ENCODE results near the gene MSRB1. TPM values are rescaled to one million over a fixed set of nuclear protein-coding genes. Genes with fewer than 3 reads are reported as not detected.
A peak's percentile ranks its signal among the peaks of the same experiment; 100 is the strongest.

The MSRB1 gene
- total RNA-seq, 1 donor from 2014 or later: 16.6 TPM

DNA sequence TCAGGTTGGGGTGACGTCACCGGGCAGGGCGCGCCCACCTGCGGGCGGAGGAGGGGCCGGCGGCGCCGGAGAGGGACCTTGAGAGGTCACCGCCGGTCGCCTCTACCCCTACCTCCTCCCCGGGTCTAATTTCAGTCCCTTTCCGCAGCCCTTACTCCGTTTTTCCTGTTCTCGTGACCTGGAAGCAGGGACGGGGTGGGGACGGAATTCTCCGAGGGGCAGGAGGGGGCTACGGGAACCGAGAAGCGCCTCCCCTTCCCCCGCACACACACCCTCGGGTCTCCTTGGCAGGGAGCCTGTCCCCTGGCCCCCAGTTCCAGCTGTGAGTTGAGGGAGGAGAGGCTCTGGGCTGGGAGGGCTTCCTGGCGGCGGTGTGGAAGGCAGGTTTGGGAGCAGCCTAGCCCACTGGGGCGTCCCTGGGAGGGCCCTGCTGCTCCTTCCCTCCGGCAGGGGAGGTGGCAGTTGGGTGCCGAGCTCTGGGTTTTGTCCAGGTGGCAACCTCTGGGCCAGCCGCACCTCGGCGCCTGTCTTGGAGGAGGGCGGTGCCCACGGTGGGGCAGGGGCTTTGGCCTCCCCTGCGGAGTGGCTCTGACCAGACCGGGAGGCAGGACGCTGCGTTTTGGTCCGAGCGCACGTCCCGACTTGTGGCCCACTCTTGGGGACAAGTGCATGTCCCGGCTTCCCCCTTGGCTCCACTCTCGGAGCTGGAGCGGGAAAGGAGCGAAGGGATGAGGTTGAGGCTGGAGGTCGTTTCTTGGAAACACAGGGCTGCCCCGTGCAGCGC lies 47.5 kb upstream of the MSRB1 start:
- H3K9me3 Mint-ChIP-seq: no peaks in the 10 kb centered on the region
- ATAC-seq (ENCODE audit: low read depth): no peak
- ChIA-PET CTCF (interaction anchor here (0.9 kb wide), 1 partner anchor 150 kb away, joined by 3 read pairs; no protein-coding TSS in a partner anchor), POLR2A (interaction anchor here (0.6 to 21.9 kb wide), 19 partner anchors 9 to 892 kb away, joined by 3 to 351 read pairs (median 5); partner anchors contain the start of genes EME2, FLYWCH2, MLST8 and MRPS34)
- H3K27me3 Mint-ChIP-seq: no peaks in the 10 kb centered on the region
- peak; percentile 64 for DNase-seq
- H3K4me3 Mint-ChIP-seq: peak overlapping the region; percentile 82
- H3K4me1 Mint-ChIP-seq: peaks cover 29% of the 10 kb centered on the region
- H3K27ac Mint-ChIP-seq: peak overlapping the region; percentile 88
- TF ChIP-seq, protein P1, sequence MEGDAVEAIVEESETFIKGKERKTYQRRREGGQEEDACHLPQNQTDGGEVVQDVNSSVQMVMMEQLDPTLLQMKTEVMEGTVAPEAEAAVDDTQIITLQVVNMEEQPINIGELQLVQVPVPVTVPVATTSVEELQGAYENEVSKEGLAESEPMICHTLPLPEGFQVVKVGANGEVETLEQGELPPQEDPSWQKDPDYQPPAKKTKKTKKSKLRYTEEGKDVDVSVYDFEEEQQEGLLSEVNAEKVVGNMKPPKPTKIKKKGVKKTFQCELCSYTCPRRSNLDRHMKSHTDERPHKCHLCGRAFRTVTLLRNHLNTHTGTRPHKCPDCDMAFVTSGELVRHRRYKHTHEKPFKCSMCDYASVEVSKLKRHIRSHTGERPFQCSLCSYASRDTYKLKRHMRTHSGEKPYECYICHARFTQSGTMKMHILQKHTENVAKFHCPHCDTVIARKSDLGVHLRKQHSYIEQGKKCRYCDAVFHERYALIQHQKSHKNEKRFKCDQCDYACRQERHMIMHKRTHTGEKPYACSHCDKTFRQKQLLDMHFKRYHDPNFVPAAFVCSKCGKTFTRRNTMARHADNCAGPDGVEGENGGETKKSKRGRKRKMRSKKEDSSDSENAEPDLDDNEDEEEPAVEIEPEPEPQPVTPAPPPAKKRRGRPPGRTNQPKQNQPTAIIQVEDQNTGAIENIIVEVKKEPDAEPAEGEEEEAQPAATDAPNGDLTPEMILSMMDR (IDR thresholded peaks at IDR 0.05): no peak
- H3K36me3 Mint-ChIP-seq (ENCODE audit: low read depth): peaks cover 18% of the 10 kb centered on the region
- intact Hi-C loops (cut with micrococcal nuclease): loop anchor here (5.0 kb wide), 1 partner anchor 378 kb away; the partner anchor contains the start of genes CRAMP1 and IFT140

DNA sequence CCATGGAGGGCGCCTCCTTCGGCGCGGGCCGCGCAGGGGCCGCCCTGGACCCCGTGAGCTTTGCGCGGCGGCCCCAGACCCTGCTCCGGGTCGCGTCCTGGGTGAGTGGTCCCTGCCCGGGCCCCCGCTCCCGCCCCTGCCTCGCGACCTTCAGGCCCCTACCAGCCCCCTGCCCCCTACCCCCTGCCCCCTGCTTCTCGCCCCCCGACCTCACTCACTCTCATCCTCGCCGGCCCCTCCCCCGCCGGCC lies 47.0 kb upstream of the MSRB1 start:
- H3K4me3 Mint-ChIP-seq: no peak overlapping the region
- H3K9me3 Mint-ChIP-seq: no peaks in the 10 kb centered on the region
- CTCF ChIA-PET: no interaction called here
- intact Hi-C loops (cut with micrococcal nuclease): loop anchor here (5.0 kb wide), 1 partner anchor 378 kb away; the partner anchor contains the start of genes CRAMP1 and IFT140
- peaks cover 16% of the 10 kb centered on the region for H3K36me3 Mint-ChIP-seq (ENCODE audit: low read depth)
- DNase-seq (no peak), ATAC-seq (ENCODE audit: low read depth) (no peak)
- peaks cover 32% of the 10 kb centered on the region for H3K4me1 Mint-ChIP-seq
- TF ChIP-seq, protein P1 (IDR thresholded peaks at IDR 0.05): no peak
- H3K27me3 Mint-ChIP-seq: no peaks in the 10 kb centered on the region
- no peak overlapping the region for H3K27ac Mint-ChIP-seq
- POLR2A ChIA-PET: interaction anchor here (1.2 to 21.9 kb wide), 10 partner anchors 9 to 225 kb away, joined by 3 to 351 read pairs (median 14); partner anchors contain the start of genes MLST8, MSRB1, NDUFB10 and NOXO1

DNA sequence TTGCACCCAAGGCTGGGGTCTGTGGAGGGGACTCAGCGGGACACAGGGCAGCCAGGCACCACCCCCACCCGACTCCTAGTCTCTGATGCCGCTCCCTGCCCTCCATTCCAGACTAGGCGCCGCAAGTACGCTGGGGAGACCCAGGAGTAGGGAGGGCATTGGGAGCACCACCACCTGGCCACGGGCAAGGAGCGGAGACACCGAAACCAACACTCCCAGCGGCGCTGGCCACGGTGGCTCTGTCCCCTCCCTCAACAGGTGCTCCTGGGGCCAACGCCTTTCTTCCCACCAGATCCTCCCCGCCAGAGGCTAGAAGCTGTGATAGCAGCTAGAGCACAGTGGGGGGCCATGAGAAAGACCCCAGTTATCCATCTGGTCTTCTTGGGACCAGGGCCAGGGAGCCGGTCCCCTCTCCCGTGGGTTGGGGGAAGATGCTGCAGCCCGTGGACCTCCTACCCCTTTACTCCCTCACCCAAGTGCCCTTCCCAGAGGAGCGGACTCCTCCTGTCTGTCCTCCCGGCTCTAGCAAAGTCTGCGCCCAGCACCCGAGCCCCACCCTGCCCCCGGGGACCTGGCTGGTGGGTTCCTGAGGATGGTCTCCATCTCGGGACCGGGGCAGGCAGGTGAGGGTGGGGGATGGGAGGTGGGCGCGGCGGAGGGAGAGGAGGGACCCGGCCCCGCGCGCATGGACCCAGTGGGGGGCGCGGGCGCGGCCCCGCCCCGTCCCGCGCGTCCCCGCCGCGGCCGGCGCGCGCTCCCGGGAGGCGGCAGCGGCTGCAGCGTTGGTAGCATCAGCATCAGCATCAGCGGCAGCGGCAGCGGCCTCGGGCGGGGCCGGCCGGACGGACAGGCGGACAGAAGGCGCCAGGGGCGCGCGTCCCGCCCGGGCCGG lies 46.5 kb upstream of the MSRB1 start, which contains the start of gene SYNGR3:
SYNGR3 (plus strand) TSS at position 762 of the 892 bp plus-strand sequence. CDS start 133 bp downstream, outside the sequence.
- CTCF ChIA-PET: interaction anchor here (1.9 kb wide), 1 partner anchor 14 kb away, joined by 4 read pairs; no protein-coding TSS in a partner anchor

DNA sequence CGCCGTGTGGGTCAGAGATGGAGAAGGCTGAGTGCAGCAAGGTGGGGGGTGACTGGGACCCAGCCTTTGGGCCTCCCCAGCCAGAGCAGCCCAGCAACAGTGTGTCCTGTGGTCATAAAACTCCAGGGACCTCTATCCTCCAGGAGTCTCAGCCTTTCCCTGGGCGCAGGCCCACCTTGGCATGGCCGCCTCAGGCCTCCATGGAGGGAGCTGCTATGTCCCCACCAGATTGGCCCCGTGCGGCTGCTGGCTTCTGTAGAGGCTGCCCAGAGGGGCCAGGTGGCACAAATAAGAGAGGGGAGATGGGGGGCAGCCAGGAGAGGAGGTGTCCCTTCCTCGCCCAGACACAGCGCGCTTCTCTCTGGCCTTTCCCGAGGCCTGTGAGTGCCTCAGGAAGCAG lies 44.2 kb upstream of the MSRB1 start:
- ChIA-PET CTCF (interaction anchor here (1.9 kb wide), 1 partner anchor 17 kb away, joined by 4 read pairs; no protein-coding TSS in a partner anchor), POLR2A (interaction anchor here (0.6 to 21.9 kb wide), 3 partner anchors 22 to 1765 kb away, joined by 3 to 351 read pairs (median 4); partner anchors contain the start of genes NDUFB10, RNF151 and RPS2)
- H3K9me3 Mint-ChIP-seq: no peaks in the 10 kb centered on the region
- H3K27ac Mint-ChIP-seq: no peak overlapping the region
- H3K36me3 Mint-ChIP-seq (ENCODE audit: low read depth): peaks cover 16% of the 10 kb centered on the region
- H3K4me3 Mint-ChIP-seq: no peak overlapping the region
- no peak for ATAC-seq (ENCODE audit: low read depth)
- no peak for DNase-seq
- H3K27me3 Mint-ChIP-seq: peaks cover 7% of the 10 kb centered on the region
- intact Hi-C loops (cut with micrococcal nuclease): no loop called here
- peaks cover 35% of the 10 kb centered on the region for H3K4me1 Mint-ChIP-seq
- TF ChIP-seq, protein P1 (IDR thresholded peaks at IDR 0.05): no peak

More for the DNA sequence above, 46.5 kb upstream of the MSRB1 start, which contains the start of gene SYNGR3:
- ATAC-seq (ENCODE audit: low read depth) (no peak), DNase-seq (peak; percentile 38)
- peak within 1 kb of the TSS; percentile 82 for H3K4me3 Mint-ChIP-seq
- peaks cover 16% of the 10 kb centered on the region for H3K36me3 Mint-ChIP-seq (ENCODE audit: low read depth)
- H3K9me3 Mint-ChIP-seq: no peaks in the 10 kb centered on the region
- POLR2A ChIA-PET: interaction anchor here (0.7 to 21.9 kb wide), 8 partner anchors 8 to 226 kb away, joined by 3 to 351 read pairs (median 10); partner anchors contain the start of genes MLST8, NDUFB10, NOXO1 and PGP
- intact Hi-C loops (cut with micrococcal nuclease): loop anchor here (5.0 kb wide), 1 partner anchor 377 kb away; the partner anchor contains the start of genes CRAMP1 and IFT140
- no peaks in the 10 kb centered on the region for H3K27me3 Mint-ChIP-seq
- TF ChIP-seq, protein P1 (IDR thresholded peaks at IDR 0.05): no peak
- peak within 1 kb of the TSS; percentile 88 for H3K27ac Mint-ChIP-seq
- peaks cover 38% of the 10 kb centered on the region for H3K4me1 Mint-ChIP-seq

All from activated B cell treated with CpG ODN at 0.5 μM for 24 hours (primary cell).